ENCODE data around the gene NOL9.

DNA sequence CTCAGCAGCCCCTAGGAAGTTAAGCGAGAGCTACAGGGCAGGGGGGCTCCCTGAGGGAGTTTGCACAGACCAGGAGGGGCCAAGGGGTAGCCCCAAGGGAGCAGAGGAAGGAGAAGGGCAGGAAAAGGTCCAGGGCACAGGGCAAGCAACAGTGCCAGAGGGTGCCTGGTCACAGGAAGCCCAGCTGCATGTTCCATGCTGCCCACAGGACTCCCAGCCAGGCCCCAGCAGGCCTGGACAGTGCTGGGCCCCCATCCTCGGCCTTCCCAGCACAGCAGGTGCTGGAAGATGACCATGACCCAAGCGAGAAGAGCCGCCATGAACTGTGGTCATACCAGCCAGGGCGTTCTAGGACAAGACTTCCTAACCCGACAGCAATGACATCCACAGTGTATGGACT is 37.3 kb upstream of the NOL9 start:
- TF ChIP-seq PKNOX1 (IDR thresholded peaks at IDR 0.05) (no peak), ZZZ3 (IDR thresholded peaks at IDR 0.05; ENCODE audit: control insufficient read depth, insufficient read length, low read depth) (no peak), POLR2AphosphoS5 (IDR thresholded peaks at IDR 0.05; ENCODE audit: low read length) (no peak)
- TF ChIP-seq, protein P1, sequence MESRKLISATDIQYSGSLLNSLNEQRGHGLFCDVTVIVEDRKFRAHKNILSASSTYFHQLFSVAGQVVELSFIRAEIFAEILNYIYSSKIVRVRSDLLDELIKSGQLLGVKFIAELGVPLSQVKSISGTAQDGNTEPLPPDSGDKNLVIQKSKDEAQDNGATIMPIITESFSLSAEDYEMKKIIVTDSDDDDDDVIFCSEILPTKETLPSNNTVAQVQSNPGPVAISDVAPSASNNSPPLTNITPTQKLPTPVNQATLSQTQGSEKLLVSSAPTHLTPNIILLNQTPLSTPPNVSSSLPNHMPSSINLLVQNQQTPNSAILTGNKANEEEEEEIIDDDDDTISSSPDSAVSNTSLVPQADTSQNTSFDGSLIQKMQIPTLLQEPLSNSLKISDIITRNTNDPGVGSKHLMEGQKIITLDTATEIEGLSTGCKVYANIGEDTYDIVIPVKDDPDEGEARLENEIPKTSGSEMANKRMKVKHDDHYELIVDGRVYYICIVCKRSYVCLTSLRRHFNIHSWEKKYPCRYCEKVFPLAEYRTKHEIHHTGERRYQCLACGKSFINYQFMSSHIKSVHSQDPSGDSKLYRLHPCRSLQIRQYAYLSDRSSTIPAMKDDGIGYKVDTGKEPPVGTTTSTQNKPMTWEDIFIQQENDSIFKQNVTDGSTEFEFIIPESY (IDR thresholded peaks at IDR 0.05) = no peak
